H9 (cell line): Measurements from ENCODE around the gene NRXN3. TPM values are rescaled to one million over a fixed set of nuclear protein-coding genes. Genes with fewer than 3 reads are reported as not detected.

ENCODE experiments used
- DNase-seq: peaks from one replicate; pipeline ENCODE4 v3.0.0-alpha.2; 2017
- H2AFZ ChIP-seq: one replicate; pipeline ENCODE4 v1.6.1; 2013; ENCODE audit warnings: mild to moderate bottlenecking, low read length, control low read depth, moderate library complexity
- H2AK5ac ChIP-seq: 2 replicates; pipeline ENCODE4 v1.6.1; 2013; ENCODE audit warnings: low read length, control low read depth, mixed read lengths; ENCODE audit not compliant: insufficient read length
- H2BK120ac ChIP-seq: one replicate; pipeline ENCODE4 v1.6.1; 2013; ENCODE audit warnings: low read depth, mild to moderate bottlenecking, low read length, control low read depth, inconsistent platforms; ENCODE audit not compliant: poor library complexity, severe bottlenecking
- H2BK12ac ChIP-seq: 2 replicates; pipeline ENCODE4 v1.6.1; 2013; ENCODE audit warnings: low read length, control low read depth, mixed read lengths, low read depth; ENCODE audit not compliant: insufficient read length
- H2BK15ac ChIP-seq: 2 replicates; pipeline ENCODE4 v1.6.1; 2013; ENCODE audit warnings: low read depth, low read length, control low read depth
- H2BK20ac ChIP-seq: one replicate; pipeline ENCODE4 v1.6.1; 2013; ENCODE audit warnings: low read depth, mild to moderate bottlenecking, low read length, control low read depth, inconsistent platforms; ENCODE audit not compliant: poor library complexity, severe bottlenecking
- H2BK5ac ChIP-seq: 2 replicates; pipeline ENCODE4 v1.6.1; 2013; ENCODE audit warnings: low read length, control low read depth, mixed read lengths; ENCODE audit not compliant: insufficient read length
- H3K14ac ChIP-seq: 2 replicates; pipeline ENCODE4 v1.6.1; 2013; ENCODE audit warnings: low read length, control low read depth; ENCODE audit not compliant: insufficient read depth
- H3K18ac ChIP-seq: 2 replicates; pipeline ENCODE4 v1.6.1; 2013; ENCODE audit warnings: low read depth, mild to moderate bottlenecking, mixed read lengths, low read length, control low read depth; ENCODE audit not compliant: insufficient read length
- H3K23ac ChIP-seq: 2 replicates; pipeline ENCODE4 v1.6.1; 2013; ENCODE audit warnings: low read length, control low read depth, mixed read lengths, low read depth; ENCODE audit not compliant: insufficient read length
- H3K23me2 ChIP-seq: 2 replicates; pipeline ENCODE4 v1.6.1; 2013; ENCODE audit warnings: low read depth, mild to moderate bottlenecking, mixed read lengths, low read length, control low read depth; ENCODE audit not compliant: insufficient read length, poor library complexity, severe bottlenecking
- H3K27ac ChIP-seq: 2 replicates; pipeline ENCODE4 v1.5.1; 2013; ENCODE audit warnings: low read length, control low read depth, mixed read lengths, low read depth; ENCODE audit not compliant: insufficient read length
- H3K27me3 ChIP-seq: 2 replicates; pipeline ENCODE4 v1.6.1; 2013; ENCODE audit warnings: low read length, control low read depth, inconsistent platforms; ENCODE audit not compliant: insufficient read depth
- H3K4ac ChIP-seq: 2 replicates; pipeline ENCODE4 v1.6.1; 2013; ENCODE audit warnings: low read depth, mild to moderate bottlenecking, control low read depth, inconsistent platforms, low read length, moderate library complexity
- H3K4me1 ChIP-seq: 2 replicates; pipeline ENCODE4 v1.6.1; 2013; ENCODE audit warnings: low read length, control low read depth, inconsistent platforms; ENCODE audit not compliant: insufficient read depth
- H3K4me2 ChIP-seq: 2 replicates; pipeline ENCODE4 v1.6.1; 2013; ENCODE audit warnings: low read length, control low read depth, mixed read lengths; ENCODE audit not compliant: insufficient read length, insufficient read depth
- H3K56ac ChIP-seq: 2 replicates; pipeline ENCODE4 v1.6.1; 2013; ENCODE audit warnings: low read depth, mild to moderate bottlenecking, mixed read lengths, low read length, control low read depth; ENCODE audit not compliant: insufficient read length
- H3K79me1 ChIP-seq: 2 replicates; pipeline ENCODE4 v1.6.1; 2013; ENCODE audit warnings: low read depth, mild to moderate bottlenecking, moderate library complexity, low read length, control low read depth, inconsistent platforms; ENCODE audit not compliant: insufficient read depth, poor library complexity, severe bottlenecking
- H3K79me2 ChIP-seq: 2 replicates; pipeline ENCODE4 v1.6.1; 2013; ENCODE audit warnings: low read length, control low read depth, inconsistent platforms; ENCODE audit not compliant: insufficient read depth
- H3K9ac ChIP-seq: 2 replicates; pipeline ENCODE4 v1.6.1; 2013; ENCODE audit warnings: low read length, control low read depth, mixed read lengths; ENCODE audit not compliant: insufficient read length; ENCODE audit errors: extremely low read depth
- H3K9me3 ChIP-seq: one replicate; pipeline ENCODE4 v1.6.1; 2013; ENCODE audit warnings: low read depth, low read length, inconsistent platforms; ENCODE audit not compliant: control insufficient read depth
- H3T11ph ChIP-seq: one replicate; pipeline ENCODE4 v1.6.1; 2013; ENCODE audit warnings: mild to moderate bottlenecking, low read length, control low read depth, inconsistent platforms
- H4K20me1 ChIP-seq: one replicate; pipeline ENCODE4 v1.6.1; 2013; ENCODE audit not compliant: control insufficient read depth, insufficient read length, insufficient read depth
- H4K5ac ChIP-seq: 2 replicates; pipeline ENCODE4 v1.6.1; 2013; ENCODE audit warnings: low read depth, mild to moderate bottlenecking, mixed read lengths, low read length, control low read depth; ENCODE audit not compliant: insufficient read length
- H4K8ac ChIP-seq: replicated peaks from 2 replicates; pipeline ENCODE4 v1.6.1; 2013; ENCODE audit warnings: low read length, control low read depth, mixed read lengths, low read depth; ENCODE audit not compliant: insufficient read length
- H4K91ac ChIP-seq: 2 replicates; pipeline ENCODE4 v1.6.1; 2013; ENCODE audit warnings: low read depth, mild to moderate bottlenecking, moderate library complexity, mixed read lengths, low read length, control low read depth; ENCODE audit not compliant: insufficient read length
- H3K27ac Mint-ChIP-seq, 3 experiments: 2 replicates in 2 of 3; 3 replicates in 1 of 3; pipeline ENCODE4 v1.8.0; 2020 to 2021; ENCODE audit warnings: mixed read lengths in 3 of 3, mild to moderate bottlenecking in 1 of 3, moderate library complexity in 1 of 3
- H3K27me3 Mint-ChIP-seq: 2 replicates; pipeline ENCODE4 v1.8.0; 2021; ENCODE audit warnings: low read depth, mild to moderate bottlenecking, moderate library complexity, mixed read lengths
- H3K36me3 Mint-ChIP-seq, 3 experiments: 2 replicates in 2 of 3; 3 replicates in 1 of 3; pipeline ENCODE4 v1.8.0; 2020 to 2021; ENCODE audit warnings: low read depth in 3 of 3, mixed read lengths in 3 of 3; ENCODE audit not compliant: insufficient read depth in 1 of 3
- H3K4me1 Mint-ChIP-seq, 2 experiments: 2 replicates each; pipeline ENCODE4 v1.8.0; 2020; ENCODE audit warnings: mixed read lengths in 2 of 2
- H3K4me3 Mint-ChIP-seq, 2 experiments: 2 replicates in 1 of 2; 3 replicates in 1 of 2; pipeline ENCODE4 v1.8.0; 2020 to 2021; ENCODE audit warnings: mild to moderate bottlenecking in 2 of 2, mixed read lengths in 2 of 2, moderate library complexity in 1 of 2
- H3K9me3 Mint-ChIP-seq, 2 experiments: 2 replicates in 1 of 2; 3 replicates in 1 of 2; pipeline ENCODE4 v1.8.0; 2020; ENCODE audit warnings: mild to moderate bottlenecking in 2 of 2, mixed read lengths in 2 of 2, moderate library complexity in 1 of 2
- WGBS: extraction: QIAGEN DNeasy Blood & Tissue Kit; methylation state at CpG from one replicate; pipeline ENCODE4 v1.1.7; 2013; ENCODE audit warnings: missing lambda C conversion rate, low lambda C conversion rate, mixed read lengths; ENCODE audit not compliant: insufficient read length; ENCODE audit errors: extremely low coverage; 5-methylcytosine and 5-hydroxymethylcytosine counted together
- total RNA-seq: library from RNA; stranded (reverse); gene quantifications from 2 replicates; pipeline ENCODE4 v1.2.1, GENCODE V29; 2021
- TF ChIP-seq, protein P1 (sequence below): fragments of 200-600 bp; sonication (generic); conservative IDR thresholded peaks from 3 replicates; pipeline ENCODE4 v1.8.0; 2021; ENCODE audit warnings: antibody characterized with exemption, mild to moderate bottlenecking

The NRXN3 gene
- total RNA-seq, 1 experiment from 2014 or later = 1.8 TPM

DNA sequence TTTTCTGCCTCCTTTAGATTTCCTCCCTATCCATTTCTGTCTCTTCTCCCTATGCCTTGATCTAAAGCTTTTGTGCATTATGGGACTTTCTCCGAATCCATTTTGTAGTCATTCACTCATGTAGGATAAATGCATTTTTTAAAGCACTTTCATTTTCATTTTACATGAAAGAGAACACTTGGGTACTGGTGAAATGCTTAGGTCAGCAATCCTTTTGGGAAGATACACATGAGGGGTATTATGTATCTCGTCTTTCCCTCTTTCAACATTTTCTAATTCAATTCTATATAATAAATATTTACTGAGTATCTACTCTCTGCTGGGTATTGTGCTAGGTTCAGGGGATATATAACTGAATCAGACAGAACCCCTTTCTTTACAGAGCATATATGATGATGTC lies 577.6 kb downstream of the NRXN3 start:
- H2BK15ac ChIP-seq = no peak overlapping the region
- H4K91ac ChIP-seq = no peak overlapping the region
- H3K9me3 ChIP-seq = no peaks in the 10 kb centered on the region
- no peak overlapping the region for H4K8ac ChIP-seq
- Mint-ChIP-seq H3K4me1 (peaks cover 7 to 10% of the 10 kb centered on the region in 2 experiments), H3K36me3 (no peaks in the 10 kb centered on the region), H3K9me3 (no peaks in the 10 kb centered on the region), H3K27me3 (no peaks in the 10 kb centered on the region; the same call in 1 of the 2 replicates), H3K27ac (no peak overlapping the region), H3K4me3 (no peak overlapping the region)
- no peak overlapping the region for H2BK12ac ChIP-seq
- H3K23me2 ChIP-seq = no peaks in the 10 kb centered on the region
- no peak overlapping the region for H3K56ac ChIP-seq
- no CpG with 5 or more reads among the region's 2 CpGs for WGBS
- no peak overlapping the region for H4K5ac ChIP-seq
- no peak overlapping the region for H3K23ac ChIP-seq
- DNase-seq = no peak
- H2BK20ac ChIP-seq = no peak overlapping the region
- no peak overlapping the region for H3K4ac ChIP-seq
- no peak overlapping the region for H3K27ac ChIP-seq
- no peak overlapping the region for H3K14ac ChIP-seq
- no peak overlapping the region for H2BK5ac ChIP-seq
- TF ChIP-seq, protein P1, sequence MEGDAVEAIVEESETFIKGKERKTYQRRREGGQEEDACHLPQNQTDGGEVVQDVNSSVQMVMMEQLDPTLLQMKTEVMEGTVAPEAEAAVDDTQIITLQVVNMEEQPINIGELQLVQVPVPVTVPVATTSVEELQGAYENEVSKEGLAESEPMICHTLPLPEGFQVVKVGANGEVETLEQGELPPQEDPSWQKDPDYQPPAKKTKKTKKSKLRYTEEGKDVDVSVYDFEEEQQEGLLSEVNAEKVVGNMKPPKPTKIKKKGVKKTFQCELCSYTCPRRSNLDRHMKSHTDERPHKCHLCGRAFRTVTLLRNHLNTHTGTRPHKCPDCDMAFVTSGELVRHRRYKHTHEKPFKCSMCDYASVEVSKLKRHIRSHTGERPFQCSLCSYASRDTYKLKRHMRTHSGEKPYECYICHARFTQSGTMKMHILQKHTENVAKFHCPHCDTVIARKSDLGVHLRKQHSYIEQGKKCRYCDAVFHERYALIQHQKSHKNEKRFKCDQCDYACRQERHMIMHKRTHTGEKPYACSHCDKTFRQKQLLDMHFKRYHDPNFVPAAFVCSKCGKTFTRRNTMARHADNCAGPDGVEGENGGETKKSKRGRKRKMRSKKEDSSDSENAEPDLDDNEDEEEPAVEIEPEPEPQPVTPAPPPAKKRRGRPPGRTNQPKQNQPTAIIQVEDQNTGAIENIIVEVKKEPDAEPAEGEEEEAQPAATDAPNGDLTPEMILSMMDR = no peak
- no peaks in the 10 kb centered on the region for H4K20me1 ChIP-seq
- no peak overlapping the region for H3K9ac ChIP-seq
- no peaks in the 10 kb centered on the region for H3K4me1 ChIP-seq
- no peak overlapping the region for H2BK120ac ChIP-seq
- no peaks in the 10 kb centered on the region for H3K27me3 ChIP-seq
- no peak overlapping the region for H3T11ph ChIP-seq
- no peaks in the 10 kb centered on the region for H3K79me1 ChIP-seq
- H3K18ac ChIP-seq = no peak overlapping the region
- no peak overlapping the region for H3K4me2 ChIP-seq
- no peak overlapping the region for H2AFZ ChIP-seq
- no peak overlapping the region for H2AK5ac ChIP-seq
- no peaks in the 10 kb centered on the region for H3K79me2 ChIP-seq
